Measurements from ENCODE around the gene GOLIM4. TPM values are rescaled to one million over a fixed set of nuclear protein-coding genes. Genes with fewer than 3 reads are reported as not detected.
A peak's percentile ranks its signal among the peaks of the same experiment; 100 is the strongest.

The GOLIM4 gene
- total RNA-seq, 3 donors from 2014 or later, result 60.8 to 102 (median 80.4) TPM

DNA sequence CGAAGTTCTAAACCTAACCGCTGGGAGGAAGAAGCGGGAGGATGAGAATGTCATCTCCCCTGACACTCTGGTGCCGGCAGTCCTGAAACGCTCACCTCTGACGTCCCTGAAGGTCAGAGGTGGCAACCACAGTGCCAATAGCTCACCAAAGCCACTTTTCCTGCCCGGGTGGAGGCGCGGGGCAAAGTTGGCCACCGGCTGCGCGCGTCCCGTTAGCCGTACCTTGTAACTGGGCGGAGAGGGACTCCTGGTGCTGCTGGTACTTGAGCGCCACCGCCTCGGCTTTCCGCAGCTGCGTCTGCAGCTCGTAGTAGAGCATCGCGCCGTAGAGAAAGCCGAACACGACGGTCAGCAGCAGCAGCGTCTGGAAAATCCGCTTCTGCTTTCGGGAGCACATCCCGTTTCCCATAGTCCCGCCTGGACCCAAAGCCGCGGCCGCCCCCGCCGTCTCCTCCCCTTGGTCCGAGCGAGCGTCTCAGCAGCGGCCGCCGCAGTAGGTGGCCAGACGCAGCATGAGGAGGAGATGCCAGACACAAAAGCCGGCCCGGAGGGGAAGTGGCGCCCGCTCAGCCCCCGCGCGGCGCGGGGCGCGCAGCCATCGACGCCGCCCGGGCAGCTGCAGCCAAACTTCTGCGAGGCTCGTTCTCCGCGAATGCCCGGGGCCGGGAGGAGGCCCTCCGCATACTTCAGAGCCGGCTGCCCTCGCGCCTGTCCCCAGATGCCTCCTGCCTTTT lies 680 bp downstream of the GOLIM4 start:
- Histone ChIP-seq H3K4me3 (peak overlapping the region; percentile 79), H3K9me3 (no peaks in the 10 kb centered on the region), H3K36me3 (ENCODE audit: low read depth) (no peaks in the 10 kb centered on the region), H3K4me1 (ENCODE audit: low read depth) (peaks cover 36% of the 10 kb centered on the region)
- peak; percentile 65 to 83 (median 78) for DNase-seq
- ATAC-seq, result peak; percentile 42
- TF ChIP-seq, protein P1, sequence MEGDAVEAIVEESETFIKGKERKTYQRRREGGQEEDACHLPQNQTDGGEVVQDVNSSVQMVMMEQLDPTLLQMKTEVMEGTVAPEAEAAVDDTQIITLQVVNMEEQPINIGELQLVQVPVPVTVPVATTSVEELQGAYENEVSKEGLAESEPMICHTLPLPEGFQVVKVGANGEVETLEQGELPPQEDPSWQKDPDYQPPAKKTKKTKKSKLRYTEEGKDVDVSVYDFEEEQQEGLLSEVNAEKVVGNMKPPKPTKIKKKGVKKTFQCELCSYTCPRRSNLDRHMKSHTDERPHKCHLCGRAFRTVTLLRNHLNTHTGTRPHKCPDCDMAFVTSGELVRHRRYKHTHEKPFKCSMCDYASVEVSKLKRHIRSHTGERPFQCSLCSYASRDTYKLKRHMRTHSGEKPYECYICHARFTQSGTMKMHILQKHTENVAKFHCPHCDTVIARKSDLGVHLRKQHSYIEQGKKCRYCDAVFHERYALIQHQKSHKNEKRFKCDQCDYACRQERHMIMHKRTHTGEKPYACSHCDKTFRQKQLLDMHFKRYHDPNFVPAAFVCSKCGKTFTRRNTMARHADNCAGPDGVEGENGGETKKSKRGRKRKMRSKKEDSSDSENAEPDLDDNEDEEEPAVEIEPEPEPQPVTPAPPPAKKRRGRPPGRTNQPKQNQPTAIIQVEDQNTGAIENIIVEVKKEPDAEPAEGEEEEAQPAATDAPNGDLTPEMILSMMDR (IDR thresholded peaks at IDR 0.05), result no peak
- intact Hi-C loops (cut with DNase I, micrococcal nuclease), result loop anchor here in 1 of 2 donors (5.0 kb wide), 1 partner anchor 48 kb away; no protein-coding TSS in a partner anchor

DNA sequence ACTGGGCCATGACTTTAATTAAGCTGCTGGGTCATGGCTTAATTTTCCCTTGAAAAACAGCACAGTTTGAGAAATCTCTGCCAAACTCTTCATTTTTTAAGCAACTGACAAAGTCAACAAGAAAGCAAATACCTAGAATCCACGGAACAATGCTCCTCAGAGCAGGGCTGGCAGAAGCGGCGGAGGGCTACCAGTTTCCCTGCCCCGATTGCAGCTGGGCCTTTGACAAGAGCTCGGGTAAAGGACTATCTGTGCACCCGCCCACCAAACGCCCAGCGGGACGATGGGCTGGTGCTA lies 1.2 kb downstream of the GOLIM4 start:
- intact Hi-C loops (cut with DNase I, micrococcal nuclease), result loop anchor here in 1 of 2 donors (5.0 kb wide), 1 partner anchor 47 kb away; no protein-coding TSS in a partner anchor
- DNase-seq, result peak in 1 of 3 donors; percentile 52
- Histone ChIP-seq H3K36me3 (ENCODE audit: low read depth) (no peaks in the 10 kb centered on the region), H3K4me3 (peak overlapping the region; percentile 79), H3K9me3 (no peaks in the 10 kb centered on the region), H3K4me1 (ENCODE audit: low read depth) (peaks cover 42% of the 10 kb centered on the region)
- TF ChIP-seq, protein P1 (IDR thresholded peaks at IDR 0.05), result no peak
- ATAC-seq, result no peak

GRCh38 chr3:168093790-168094189 lies 1.9 kb downstream of the GOLIM4 start:
- TF ChIP-seq, protein P1 (IDR thresholded peaks at IDR 0.05), result no peak
- Histone ChIP-seq H3K9me3 (no peaks in the 10 kb centered on the region), H3K4me1 (ENCODE audit: low read depth) (peaks cover 45% of the 10 kb centered on the region), H3K36me3 (ENCODE audit: low read depth) (no peaks in the 10 kb centered on the region), H3K4me3 (no peak overlapping the region)
- intact Hi-C loops (cut with DNase I, micrococcal nuclease), result loop anchor here in 1 of 2 donors (5.0 kb wide), 1 partner anchor 46 kb away; no protein-coding TSS in a partner anchor
- DNase-seq, result no peak
- no peak for ATAC-seq

- DNase-seq, result no peak
- intact Hi-C loops (cut with DNase I, micrococcal nuclease), result loop anchor here in 1 of 2 donors (5.0 kb wide), 1 partner anchor 46 kb away; no protein-coding TSS in a partner anchor
- TF ChIP-seq, protein P1 (IDR thresholded peaks at IDR 0.05), result no peak
These were observed 2.5 kb downstream of the GOLIM4 start for GRCh38 chr3:168093229-168093628.

GRCh38 chr3:168091941-168092340 lies 3.8 kb downstream of the GOLIM4 start:
- Histone ChIP-seq H3K4me3 (no peak overlapping the region), H3K4me1 (ENCODE audit: low read depth) (peaks cover 53% of the 10 kb centered on the region), H3K36me3 (ENCODE audit: low read depth) (no peaks in the 10 kb centered on the region), H3K9me3 (no peaks in the 10 kb centered on the region)
- DNase-seq (peak in 1 of 3 donors; percentile 41), ATAC-seq (peak; percentile 9)
- intact Hi-C loops (cut with DNase I, micrococcal nuclease), result loop anchor here in 1 of 2 donors (5.0 kb wide), 1 partner anchor 45 kb away; no protein-coding TSS in a partner anchor
- TF ChIP-seq, protein P1 (IDR thresholded peaks at IDR 0.05), result no peak

More at GRCh38 chr3:168093229-168093628, 2.5 kb downstream of the GOLIM4 start:
- no peaks in the 10 kb centered on the region for H3K36me3 ChIP-seq (ENCODE audit: low read depth)
- peaks cover 50% of the 10 kb centered on the region for H3K4me1 ChIP-seq (ENCODE audit: low read depth)
- no peaks in the 10 kb centered on the region for H3K9me3 ChIP-seq
- no peak overlapping the region for H3K4me3 ChIP-seq
- ATAC-seq, result no peak

Measured in mucosa of descending colon (tissue), 3 donors.